ENCODE results near the gene TRPV2. TPM values are rescaled to one million over a fixed set of nuclear protein-coding genes. Genes with fewer than 3 reads are reported as not detected.

TRPV2 gene
- total RNA-seq, 1 experiment from 2014 or later = 1.0 TPM

GRCh38 chr17:16447676-16448075, 32.3 kb downstream of the TRPV2 start:
- no CpG with 5 or more reads among the region's 8 CpGs for WGBS (ENCODE audit: extremely low coverage, insufficient read length, low lambda C conversion rate)
- Histone ChIP-seq H3T11ph (ENCODE audit: low read length) (no peak overlapping the region), H3K27ac (ENCODE audit: insufficient read length, low read depth, low read length) (no peak overlapping the region), H3K4ac (ENCODE audit: low read depth, low read length) (no peak overlapping the region), H3K79me2 (ENCODE audit: insufficient read depth, low read length) (no peaks in the 10 kb centered on the region), H3K14ac (ENCODE audit: insufficient read depth, low read length) (no peak overlapping the region; the same call in 1 of the 2 replicates), H3K23ac (ENCODE audit: insufficient read length, low read depth, low read length) (no peak overlapping the region), H2BK20ac (ENCODE audit: low read depth, low read length, poor library complexity, severe bottlenecking) (no peak overlapping the region), H3K27me3 (ENCODE audit: insufficient read depth, low read length) (no peaks in the 10 kb centered on the region), H2BK5ac (ENCODE audit: insufficient read length, low read length) (no peak overlapping the region), H2AFZ (ENCODE audit: low read length) (no peak overlapping the region), H4K5ac (ENCODE audit: insufficient read length, low read depth, low read length) (no peak overlapping the region), H4K8ac (replicated peaks; ENCODE audit: insufficient read length, low read depth, low read length) (no peak overlapping the region), H3K18ac (ENCODE audit: insufficient read length, low read depth, low read length) (no peak overlapping the region), H2BK12ac (ENCODE audit: insufficient read length, low read depth, low read length) (no peak overlapping the region), H3K9me3 (ENCODE audit: control insufficient read depth, low read depth, low read length) (no peaks in the 10 kb centered on the region), H2BK15ac (ENCODE audit: low read depth, low read length) (no peak overlapping the region), H3K23me2 (ENCODE audit: insufficient read length, low read depth, low read length, poor library complexity, severe bottlenecking) (no peaks in the 10 kb centered on the region), H2BK120ac (ENCODE audit: low read depth, low read length, poor library complexity, severe bottlenecking) (no peak overlapping the region), H4K20me1 (ENCODE audit: control insufficient read depth, insufficient read depth, insufficient read length) (no peaks in the 10 kb centered on the region), H2AK5ac (ENCODE audit: insufficient read length, low read length) (no peak overlapping the region), H3K4me1 (ENCODE audit: insufficient read depth, low read length) (0 out of 2 replicates have a peak, but pooled peaks cover under 1% of the 10 kb centered on the region), H4K91ac (ENCODE audit: insufficient read length, low read depth, low read length) (no peak overlapping the region), H3K79me1 (ENCODE audit: insufficient read depth, low read depth, low read length, poor library complexity, severe bottlenecking) (no peaks in the 10 kb centered on the region), H3K9ac (ENCODE audit: extremely low read depth, insufficient read length, low read length) (no peak overlapping the region), H3K4me2 (ENCODE audit: insufficient read depth, insufficient read length, low read length) (no peak overlapping the region), H3K56ac (ENCODE audit: insufficient read length, low read depth, low read length) (no peak overlapping the region)
- H3K4me3 Mint-ChIP-seq = no peak overlapping the region; a peak in 1 of 5 replicates
- H3K36me3 Mint-ChIP-seq (ENCODE audit: insufficient read depth in 1 of 3, low read depth in 3 of 3) = peaks cover 26 to 70% (median 58%) of the 10 kb centered on the region in 3 experiments
- peak overlapping the region; percentile 17 to 89 (median 85); a peak in 5 of 7 replicates for H3K27ac Mint-ChIP-seq
- no peak for TF ChIP-seq CTCF (conservative IDR thresholded peaks at IDR 0.05)
- H3K9me3 Mint-ChIP-seq = no peaks in the 10 kb centered on the region; a peak in 1 of 5 replicates
- no peak for DNase-seq
- peaks cover 20 to 26% of the 10 kb centered on the region in 2 experiments for H3K4me1 Mint-ChIP-seq
- peaks cover 3% of the 10 kb centered on the region for H3K27me3 Mint-ChIP-seq (ENCODE audit: low read depth)
